Skin of body (tissue), 2 donors: Measurements from ENCODE around the gene MPPE1. TPM values are rescaled to one million over a fixed set of nuclear protein-coding genes. Genes with fewer than 3 reads are reported as not detected.
"Not testable (repeated sequence)": the region's sequence is repeated elsewhere in the genome, so short reads cannot be mapped to it uniquely, and the experiment has no call there.

Source experiments
- DNase-seq: peaks from one replicate; lab custom pipeline; 2025; lab: John Stamatoyannopoulos, UW
- total RNA-seq: library from RNA; depleted of rRNA; stranded (reverse); fragments of >200 nt; gene quantifications from one replicate; pipeline ENCODE4 v1.2.3, GENCODE V29; 2014

Gene MPPE1
- total RNA-seq, result 22.7 TPM

GRCh38 chr18:11908182-11909060 lies at the start of gene MPPE1:
Gene MPPE1, minus strand, starts transcription at chr18:11908317. Its CDS starts 11,053 bp downstream, at chr18:11897264.
- DNase-seq, result peak; percentile 85

GRCh38 chr18:11957636-11958035 lies 49.5 kb upstream of the MPPE1 start:
- no peak for DNase-seq

GRCh38 chr18:11956371-11957308 lies 48.5 kb upstream of the MPPE1 start:
- DNase-seq, result no peak

GRCh38 chr18:11955239-11956029 lies 47.3 kb upstream of the MPPE1 start:
- DNase-seq, result peak; percentile 88

- no peak for DNase-seq
These were observed 45.0 kb upstream of the MPPE1 start for GRCh38 chr18:11953113-11953512.

GRCh38 chr18:11951390-11951851 lies 43.3 kb upstream of the MPPE1 start:
- DNase-seq, result no peak

- no peak for DNase-seq
These were observed 42.7 kb upstream of the MPPE1 start for GRCh38 chr18:11950824-11951223.

GRCh38 chr18:11948852-11949523 lies 40.9 kb upstream of the MPPE1 start:
- DNase-seq, result no peak

GRCh38 chr18:11947214-11948191 lies 39.4 kb upstream of the MPPE1 start:
- DNase-seq, result peak; percentile 83

GRCh38 chr18:11946756-11947155 lies 38.6 kb upstream of the MPPE1 start:
- DNase-seq, result no peak

GRCh38 chr18:11945834-11946659 lies 37.9 kb upstream of the MPPE1 start:
- DNase-seq, result not testable (repeated sequence)

GRCh38 chr18:11944786-11945185 lies 36.7 kb upstream of the MPPE1 start:
- no peak for DNase-seq

GRCh38 chr18:11944252-11944651 lies 36.1 kb upstream of the MPPE1 start:
- no peak for DNase-seq

- DNase-seq, result no peak
These were observed 35.4 kb upstream of the MPPE1 start for GRCh38 chr18:11943551-11943950.

GRCh38 chr18:11940956-11941355 lies 32.8 kb upstream of the MPPE1 start:
- DNase-seq, result no peak

- peak; percentile 47 for DNase-seq
These were observed 29.9 kb upstream of the MPPE1 start for GRCh38 chr18:11937874-11938478.

- no peak for DNase-seq
These were observed 24.3 kb upstream of the MPPE1 start for GRCh38 chr18:11932393-11932792.

- no peak for DNase-seq
These were observed 19.4 kb upstream of the MPPE1 start for GRCh38 chr18:11927497-11927896.
